Naive B cell (primary cell): Measurements from ENCODE around the gene C1orf210. TPM values are rescaled to one million over a fixed set of nuclear protein-coding genes. Genes with fewer than 3 reads are reported as not detected.
A peak's percentile ranks its signal among the peaks of the same experiment; 100 is the strongest.

ENCODE experiments used
- ATAC-seq, 2 donors: fragments of 150-1000 bp; cut with Tn5 transposase; 2 replicates each; pipeline ENCODE4 v1.10.0; 2021; ENCODE audit warnings: low read depth in 2 of 2, mild to moderate bottlenecking in 2 of 2, moderate library complexity in 2 of 2
- DNase-seq: peaks from one replicate; pipeline ENCODE4 v3.0.0; 2022
- H3K27ac Mint-ChIP-seq, 6 donors: one replicate each; pipeline ENCODE4 v1.8.0; 2020 to 2022; ENCODE audit warnings: mild to moderate bottlenecking in 6 of 6, mixed read lengths in 6 of 6, moderate library complexity in 5 of 6, inconsistent platforms in 2 of 6
- H3K27me3 Mint-ChIP-seq, 3 donors: one replicate each; pipeline ENCODE4 v1.8.0; 2021 to 2022; ENCODE audit warnings: mixed read lengths in 3 of 3, mild to moderate bottlenecking in 1 of 3
- H3K36me3 Mint-ChIP-seq, 2 donors: one replicate each; pipeline ENCODE4 v1.8.0; 2020 to 2022; ENCODE audit warnings: mixed read lengths in 2 of 2, inconsistent platforms in 1 of 2, mild to moderate bottlenecking in 1 of 2
- H3K4me1 Mint-ChIP-seq, 3 donors: one replicate each; pipeline ENCODE4 v1.8.0; 2020 to 2022; ENCODE audit warnings: mixed read lengths in 3 of 3, inconsistent platforms in 1 of 3, mild to moderate bottlenecking in 1 of 3, moderate library complexity in 1 of 3
- H3K4me3 Mint-ChIP-seq, 8 donors: one replicate each; pipeline ENCODE4 v1.8.0; 2020 to 2022; ENCODE audit warnings: mild to moderate bottlenecking in 8 of 8, mixed read lengths in 8 of 8, moderate library complexity in 8 of 8, inconsistent platforms in 2 of 8
- H3K9me3 Mint-ChIP-seq, 7 donors: one replicate each; pipeline ENCODE4 v1.8.0; 2020 to 2022; ENCODE audit warnings: mixed read lengths in 7 of 7, mild to moderate bottlenecking in 5 of 7, inconsistent platforms in 2 of 7, moderate library complexity in 1 of 7
- polyA plus RNA-seq, 6 donors: library from polyadenylated mRNA; unstranded; fragments of 300-500 nt; fragmentation: Illumina TruSeq; gene quantifications; one replicate each; pipeline ENCODE4 v1.2.3, GENCODE V29; 2021; ENCODE audit warnings: low read depth in 6 of 6

C1orf210 gene
- polyA plus RNA-seq, 6 donors from 2014 or later, result not detected

GRCh38 chr1:43235451-43236121 lies 49.8 kb downstream of the C1orf210 start:
- Mint-ChIP-seq H3K36me3 (no peaks in the 10 kb centered on the region), H3K4me3 (no peak overlapping the region), H3K27ac (no peak overlapping the region), H3K27me3 (peaks cover 5 to 9% (median 7%) of the 10 kb centered on the region in 3 donors), H3K4me1 (peaks cover 33 to 37% (median 34%) of the 10 kb centered on the region in 3 donors), H3K9me3 (no peaks in the 10 kb centered on the region)
- no peak for DNase-seq
- no peak for ATAC-seq

- ATAC-seq (no peak), DNase-seq (no peak)
- peaks cover 5 to 9% (median 7%) of the 10 kb centered on the region in 3 donors for H3K27me3 Mint-ChIP-seq
- peaks cover 27 to 32% (median 29%) of the 10 kb centered on the region in 3 donors for H3K4me1 Mint-ChIP-seq
- H3K27ac Mint-ChIP-seq, result peak overlapping the region in 1 of 6 donors; percentile 41
- no peaks in the 10 kb centered on the region for H3K9me3 Mint-ChIP-seq
- no peak overlapping the region for H3K4me3 Mint-ChIP-seq
- no peaks in the 10 kb centered on the region for H3K36me3 Mint-ChIP-seq
Observed at GRCh38 chr1:43235040-43235439, 50.3 kb downstream of the C1orf210 start.

- no peaks in the 10 kb centered on the region for H3K36me3 Mint-ChIP-seq
- H3K4me1 Mint-ChIP-seq, result peaks cover 20 to 25% (median 21%) of the 10 kb centered on the region in 3 donors
- H3K9me3 Mint-ChIP-seq, result no peaks in the 10 kb centered on the region
- H3K27ac Mint-ChIP-seq, result no peak overlapping the region
- H3K27me3 Mint-ChIP-seq, result peaks cover 0 to 9% (median 7%) of the 10 kb centered on the region in 3 donors
- no peak for ATAC-seq
- no peak for DNase-seq
- H3K4me3 Mint-ChIP-seq, result no peak overlapping the region
Observed at GRCh38 chr1:43234267-43234666, 51.1 kb downstream of the C1orf210 start.

GRCh38 chr1:43233631-43234030 lies 51.8 kb downstream of the C1orf210 start:
- no peak for DNase-seq
- Mint-ChIP-seq H3K9me3 (no peaks in the 10 kb centered on the region), H3K27me3 (peaks cover 0 to 9% (median 7%) of the 10 kb centered on the region in 3 donors), H3K36me3 (no peaks in the 10 kb centered on the region), H3K4me3 (peak overlapping the region in 1 of 8 donors; percentile 44), H3K4me1 (peaks cover 13 to 18% (median 15%) of the 10 kb centered on the region in 3 donors), H3K27ac (no peak overlapping the region)
- no peak for ATAC-seq

- Mint-ChIP-seq H3K4me1 (peaks cover 2 to 12% (median 4%) of the 10 kb centered on the region in 3 donors), H3K27ac (no peak overlapping the region), H3K9me3 (no peaks in the 10 kb centered on the region), H3K36me3 (no peaks in the 10 kb centered on the region), H3K27me3 (peaks cover under 1 to 9% (median 7%) of the 10 kb centered on the region in 3 donors), H3K4me3 (no peak overlapping the region)
- DNase-seq (no peak), ATAC-seq (no peak)
Observed at GRCh38 chr1:43232482-43232881, 52.9 kb downstream of the C1orf210 start.

- no peak for DNase-seq
- H3K27me3 Mint-ChIP-seq, result peaks cover 4 to 9% (median 7%) of the 10 kb centered on the region in 3 donors
- peaks cover 3 to 13% (median 5%) of the 10 kb centered on the region in 3 donors for H3K4me1 Mint-ChIP-seq
Observed at GRCh38 chr1:43232074-43232473, 53.3 kb downstream of the C1orf210 start.

More at GRCh38 chr1:43232074-43232473, 53.3 kb downstream of the C1orf210 start:
- H3K27ac Mint-ChIP-seq, result no peak overlapping the region
- H3K9me3 Mint-ChIP-seq, result no peaks in the 10 kb centered on the region
- H3K4me3 Mint-ChIP-seq, result no peak overlapping the region
- H3K36me3 Mint-ChIP-seq, result no peaks in the 10 kb centered on the region
- ATAC-seq, result no peak

Other genes starting within 250 kb of the C1orf210 start
- 10 to 100 TPM; 50.6 to 64.8 (median 57.0) TPM for gene EBNA1BP2, start 113.3 kb downstream of the C1orf210 start, polyA plus RNA-seq
- gene CFAP57, start 113.3 kb downstream of the C1orf210 start, polyA plus RNA-seq, result 1 to 10 TPM in 1 of 6 donors, under 1 TPM in 5; 0.13 to 1.0 (median 0.24) TPM
- gene TMEM125, start 15.6 kb downstream of the C1orf210 start, polyA plus RNA-seq, result under 1 TPM in 1 of 6 donors, not detected in 5; 0.41 TPM
- not detected for gene TIE1, start 15.4 kb upstream of the C1orf210 start, polyA plus RNA-seq
- under 1 TPM in 1 of 6 donors, not detected in 5; 0.32 TPM for gene MPL, start 52.2 kb upstream of the C1orf210 start, polyA plus RNA-seq
- gene CDC20, start 73.4 kb upstream of the C1orf210 start, polyA plus RNA-seq, result under 1 TPM in 2 of 6 donors, not detected in 4; 0.16 to 0.28 TPM
- 10 to 100 TPM; 55.8 to 91.0 (median 69.4) TPM for gene ELOVL1, start 82.4 kb upstream of the C1orf210 start, polyA plus RNA-seq
- gene MED8, start 104.2 kb upstream of the C1orf210 start, polyA plus RNA-seq, result 10 to 100 TPM; 22.4 to 40.5 (median 33.2) TPM
- 10 to 100 TPM in 1 of 6 donors, 1 to 10 TPM in 4, under 1 TPM in 1; 0.77 to 11.6 (median 6.3) TPM for gene SZT2, start 104.3 kb upstream of the C1orf210 start, polyA plus RNA-seq
- gene HYI, start 168.3 kb upstream of the C1orf210 start, polyA plus RNA-seq, result 1 to 10 TPM in 5 of 6 donors, under 1 TPM in 1; 0.79 to 2.5 (median 2.1) TPM
- gene PTPRF, start 245.3 kb upstream of the C1orf210 start, polyA plus RNA-seq, result 1 to 10 TPM in 1 of 6 donors, under 1 TPM in 1, not detected in 4; 0.19 to 2.3 TPM